Gastrocnemius medialis (tissue), 4 donors: ENCODE results near the gene ZNHIT1.

Experiments used
- CTCF ChIP-seq, 5 experiments: fragments of 450-650 bp in 3 of 5; fragments of 200-600 bp in 2 of 5; sonication (generic) in 2 of 5; IDR thresholded peaks in 4 of 5; conservative IDR thresholded peaks in 1 of 5; 1 replicate in 4 of 5; 2 replicates in 1 of 5; pipeline ENCODE4 v1.5.1; 2016 to 2019; ENCODE audit warnings: antibody characterized with exemption in 5 of 5, mild to moderate bottlenecking in 3 of 5, moderate library complexity in 3 of 5
- POLR2A ChIP-seq, 2 donors: fragments of 450-650 bp; IDR thresholded peaks; one replicate each; pipeline ENCODE4 v1.6.1; 2017; ENCODE audit warnings: antibody characterized with exemption in 2 of 2, mild to moderate bottlenecking in 2 of 2, moderate library complexity in 2 of 2

DNA sequence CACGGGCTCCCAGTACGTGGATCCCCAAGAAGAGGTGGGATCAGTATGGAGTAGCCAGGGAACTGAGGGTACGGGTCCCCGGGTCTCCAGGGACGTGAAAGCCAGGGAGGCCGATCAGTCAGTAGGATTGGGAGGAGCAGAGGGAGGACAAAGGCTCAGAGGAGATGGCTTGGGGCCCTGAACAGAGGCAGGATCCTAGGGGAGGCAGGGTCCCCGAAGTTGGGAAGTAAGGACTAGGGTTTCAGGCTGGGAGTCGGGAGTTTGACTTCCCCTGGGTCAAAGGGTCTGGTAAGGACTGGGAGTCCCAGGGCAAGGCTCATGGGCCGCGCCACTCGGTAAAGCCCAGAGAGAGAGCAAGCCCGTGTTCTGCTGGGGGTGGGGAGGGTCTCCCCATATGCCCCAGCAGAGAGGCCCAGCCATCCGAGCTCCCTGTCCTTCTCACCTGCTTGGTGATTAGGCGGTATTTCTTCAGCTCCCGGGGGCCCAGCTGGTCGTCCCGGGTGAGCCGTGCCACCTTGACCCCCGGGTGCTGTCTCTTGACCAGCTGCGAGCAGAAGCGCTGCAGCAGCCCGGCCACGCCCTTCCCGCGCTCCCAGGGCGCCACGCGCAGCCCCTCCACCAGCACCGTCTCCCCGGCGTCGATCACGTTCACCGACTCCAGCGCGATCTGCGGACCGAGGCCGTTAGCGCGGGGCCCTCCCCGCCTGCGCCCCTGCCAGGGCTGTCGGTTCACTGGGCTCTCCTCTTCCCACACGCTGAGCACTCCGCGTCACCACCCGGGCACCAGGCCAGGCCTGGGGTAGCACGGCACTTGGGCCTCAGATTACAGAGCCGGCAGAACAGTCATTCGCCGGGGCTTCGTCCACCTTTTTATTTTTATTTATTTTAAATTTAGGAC, 44.9 kb upstream of the ZNHIT1 start:
- TF ChIP-seq POLR2A (IDR thresholded peaks at IDR 0.05) (no peak), CTCF (IDR thresholded peaks at IDR 0.05 in 4 of 5, conservative IDR thresholded peaks at IDR 0.05 in 1 of 5) (no peak)
